Mesothelial cell of epicardium (in vitro differentiated cells): Measurements from ENCODE around the gene ALDH6A1. TPM values are rescaled to one million over a fixed set of nuclear protein-coding genes. Genes with fewer than 3 reads are reported as not detected.

ENCODE experiments used
- DNase-seq, 2 experiments: peaks; one replicate each; pipeline ENCODE4 v3.0.0; 2021; ENCODE audit warnings: low spot score in 2 of 2; ENCODE audit not compliant: unreplicated experiment in 2 of 2
- H3K27ac Mint-ChIP-seq: 2 replicates; pipeline ENCODE4 v1.8.0; 2021; ENCODE audit warnings: mixed read lengths
- H3K27me3 Mint-ChIP-seq: 2 replicates; pipeline ENCODE4 v1.8.0; 2021; ENCODE audit warnings: low read depth, mixed read lengths
- H3K36me3 Mint-ChIP-seq: 2 replicates; pipeline ENCODE4 v1.8.0; 2021; ENCODE audit warnings: mixed read lengths
- H3K4me1 Mint-ChIP-seq: 2 replicates; pipeline ENCODE4 v1.8.0; 2021; ENCODE audit warnings: mixed read lengths
- H3K4me3 Mint-ChIP-seq: 2 replicates; pipeline ENCODE4 v1.8.0; 2021; ENCODE audit warnings: mild to moderate bottlenecking, moderate library complexity, mixed read lengths
- H3K9me3 Mint-ChIP-seq: 2 replicates; pipeline ENCODE4 v1.8.0; 2021; ENCODE audit warnings: mixed read lengths
- total RNA-seq: library from RNA; stranded (reverse); gene quantifications from 3 replicates; pipeline ENCODE4 v1.2.1, GENCODE V29; 2021
- TF ChIP-seq, protein P1 (sequence below): fragments of 200-600 bp; sonication (generic); IDR thresholded peaks from one replicate; pipeline ENCODE4 v1.5.0; 2021; ENCODE audit warnings: antibody characterized with exemption; ENCODE audit not compliant: unreplicated experiment

ALDH6A1 gene
- total RNA-seq, 1 donor from 2014 or later, result 16.8 TPM

DNA sequence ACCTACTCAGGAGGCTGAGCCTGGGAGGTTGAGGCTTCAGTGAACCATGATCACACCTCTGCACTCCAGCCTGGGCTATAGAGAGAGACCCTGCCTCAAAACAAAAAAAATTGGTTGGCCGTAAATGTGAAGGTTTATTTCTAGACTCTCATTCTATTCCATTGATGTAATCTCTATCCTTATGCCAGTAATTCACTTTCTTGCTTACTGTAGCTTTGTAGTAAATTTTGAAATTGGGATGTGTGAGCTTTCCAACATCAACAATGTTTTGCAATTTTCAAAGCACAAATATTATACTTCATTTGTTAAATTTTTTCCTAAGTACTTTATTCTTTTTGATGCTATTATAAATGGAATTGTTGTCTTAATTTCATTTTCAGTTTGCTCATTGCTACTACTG lies 25.1 kb upstream of the ALDH6A1 start:
- Mint-ChIP-seq H3K4me3 (no peak overlapping the region), H3K36me3 (peaks cover 20% of the 10 kb centered on the region), H3K4me1 (no peaks in the 10 kb centered on the region), H3K9me3 (no peaks in the 10 kb centered on the region), H3K27me3 (no peaks in the 10 kb centered on the region), H3K27ac (no peak overlapping the region)
- no peak for DNase-seq
- TF ChIP-seq, protein P1, sequence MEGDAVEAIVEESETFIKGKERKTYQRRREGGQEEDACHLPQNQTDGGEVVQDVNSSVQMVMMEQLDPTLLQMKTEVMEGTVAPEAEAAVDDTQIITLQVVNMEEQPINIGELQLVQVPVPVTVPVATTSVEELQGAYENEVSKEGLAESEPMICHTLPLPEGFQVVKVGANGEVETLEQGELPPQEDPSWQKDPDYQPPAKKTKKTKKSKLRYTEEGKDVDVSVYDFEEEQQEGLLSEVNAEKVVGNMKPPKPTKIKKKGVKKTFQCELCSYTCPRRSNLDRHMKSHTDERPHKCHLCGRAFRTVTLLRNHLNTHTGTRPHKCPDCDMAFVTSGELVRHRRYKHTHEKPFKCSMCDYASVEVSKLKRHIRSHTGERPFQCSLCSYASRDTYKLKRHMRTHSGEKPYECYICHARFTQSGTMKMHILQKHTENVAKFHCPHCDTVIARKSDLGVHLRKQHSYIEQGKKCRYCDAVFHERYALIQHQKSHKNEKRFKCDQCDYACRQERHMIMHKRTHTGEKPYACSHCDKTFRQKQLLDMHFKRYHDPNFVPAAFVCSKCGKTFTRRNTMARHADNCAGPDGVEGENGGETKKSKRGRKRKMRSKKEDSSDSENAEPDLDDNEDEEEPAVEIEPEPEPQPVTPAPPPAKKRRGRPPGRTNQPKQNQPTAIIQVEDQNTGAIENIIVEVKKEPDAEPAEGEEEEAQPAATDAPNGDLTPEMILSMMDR, result no peak

DNA sequence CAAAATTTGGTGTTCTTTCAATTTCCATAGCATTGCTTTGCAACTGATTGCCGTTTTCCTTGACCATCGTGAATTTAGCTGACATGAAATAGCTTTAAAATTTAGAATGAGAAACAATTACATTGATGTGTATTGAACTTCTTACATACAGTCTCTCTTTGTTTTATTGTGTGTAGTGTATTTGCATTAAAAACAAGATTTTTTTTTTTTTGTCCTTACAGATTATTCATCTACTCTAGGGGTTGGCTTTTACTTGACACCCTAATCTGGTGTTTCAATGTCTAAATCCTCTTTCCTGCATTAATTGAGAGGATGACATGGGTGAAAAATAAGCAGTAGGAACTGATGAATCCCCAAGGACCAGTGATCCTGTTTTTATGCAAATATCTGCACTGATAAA lies 21.1 kb upstream of the ALDH6A1 start:
- TF ChIP-seq, protein P1, result no peak
- H3K36me3 Mint-ChIP-seq, result peaks cover 21% of the 10 kb centered on the region
- H3K4me1 Mint-ChIP-seq, result no peaks in the 10 kb centered on the region
- DNase-seq, result no peak
- no peaks in the 10 kb centered on the region for H3K27me3 Mint-ChIP-seq
- H3K9me3 Mint-ChIP-seq, result no peaks in the 10 kb centered on the region
- H3K27ac Mint-ChIP-seq, result no peak overlapping the region
- H3K4me3 Mint-ChIP-seq, result no peak overlapping the region

DNA sequence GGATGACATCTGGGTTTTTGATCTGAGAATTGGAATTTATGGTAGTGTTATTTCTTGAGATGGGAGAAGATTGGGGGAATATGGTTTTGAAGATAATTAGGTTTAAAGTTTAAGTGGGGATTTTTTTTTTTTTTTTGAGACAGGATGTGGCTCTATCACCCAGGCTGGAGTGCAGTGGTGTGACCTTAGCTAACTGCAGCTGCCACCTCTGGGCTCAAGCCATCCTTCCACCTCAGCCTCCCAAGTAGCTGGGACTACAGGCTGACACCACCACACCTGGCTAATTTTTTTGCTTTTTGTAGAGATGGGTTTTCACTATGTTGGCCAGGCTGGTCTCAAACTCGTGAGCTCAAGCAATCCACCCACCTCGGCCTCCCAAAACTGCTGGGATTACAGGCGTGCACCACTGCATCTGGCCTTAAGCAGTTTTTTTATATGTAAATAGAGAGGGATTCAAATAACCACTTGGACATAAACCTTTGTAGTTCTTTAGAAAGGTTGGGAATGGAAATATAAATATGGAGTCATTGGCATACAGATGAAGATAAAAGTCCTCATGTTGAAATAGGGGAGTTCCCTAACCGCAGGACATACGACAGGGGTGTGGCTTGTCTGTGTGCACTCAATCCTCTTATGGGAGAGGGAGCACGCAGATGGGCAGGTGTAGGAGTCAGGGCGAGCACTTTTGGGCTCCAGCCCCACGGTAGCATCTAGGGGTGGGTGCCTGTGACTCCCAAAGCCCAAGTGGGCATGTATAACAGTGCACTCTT lies 5.2 kb upstream of the ALDH6A1 start:
- H3K27me3 Mint-ChIP-seq, result no peaks in the 10 kb centered on the region
- TF ChIP-seq, protein P1, result no peak
- H3K27ac Mint-ChIP-seq, result no peak overlapping the region
- no peaks in the 10 kb centered on the region for H3K9me3 Mint-ChIP-seq
- no peak overlapping the region for H3K4me3 Mint-ChIP-seq
- no peaks in the 10 kb centered on the region for H3K36me3 Mint-ChIP-seq
- no peak for DNase-seq
- H3K4me1 Mint-ChIP-seq, result peaks cover 9% of the 10 kb centered on the region

DNA sequence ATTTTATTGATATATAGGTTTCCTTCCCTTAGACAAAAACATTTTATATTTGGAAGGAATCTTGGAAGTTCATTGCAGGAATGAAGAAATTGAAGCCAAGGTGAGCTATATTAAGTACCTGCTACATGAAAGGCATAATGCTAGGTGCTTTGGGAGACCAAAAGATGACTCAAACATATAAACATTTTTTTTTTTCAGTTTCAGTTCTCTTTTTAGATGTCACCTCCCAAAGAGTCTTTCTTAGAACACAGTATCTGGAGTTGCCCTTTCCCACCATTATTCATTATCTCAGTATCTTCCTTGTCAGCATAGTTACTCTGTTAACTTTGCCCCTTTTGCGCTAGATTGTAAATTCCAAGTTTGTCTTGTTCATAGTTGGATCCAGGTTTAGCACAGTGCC lies 1.6 kb upstream of the ALDH6A1 start:
- H3K27me3 Mint-ChIP-seq, result no peaks in the 10 kb centered on the region
- peaks cover 18% of the 10 kb centered on the region for H3K4me1 Mint-ChIP-seq
- peak overlapping the region; percentile 98 for H3K27ac Mint-ChIP-seq
- H3K4me3 Mint-ChIP-seq, result peak overlapping the region; percentile 95
- no peaks in the 10 kb centered on the region for H3K36me3 Mint-ChIP-seq
- no peak for DNase-seq
- TF ChIP-seq, protein P1, result no peak
- H3K9me3 Mint-ChIP-seq, result no peaks in the 10 kb centered on the region

DNA sequence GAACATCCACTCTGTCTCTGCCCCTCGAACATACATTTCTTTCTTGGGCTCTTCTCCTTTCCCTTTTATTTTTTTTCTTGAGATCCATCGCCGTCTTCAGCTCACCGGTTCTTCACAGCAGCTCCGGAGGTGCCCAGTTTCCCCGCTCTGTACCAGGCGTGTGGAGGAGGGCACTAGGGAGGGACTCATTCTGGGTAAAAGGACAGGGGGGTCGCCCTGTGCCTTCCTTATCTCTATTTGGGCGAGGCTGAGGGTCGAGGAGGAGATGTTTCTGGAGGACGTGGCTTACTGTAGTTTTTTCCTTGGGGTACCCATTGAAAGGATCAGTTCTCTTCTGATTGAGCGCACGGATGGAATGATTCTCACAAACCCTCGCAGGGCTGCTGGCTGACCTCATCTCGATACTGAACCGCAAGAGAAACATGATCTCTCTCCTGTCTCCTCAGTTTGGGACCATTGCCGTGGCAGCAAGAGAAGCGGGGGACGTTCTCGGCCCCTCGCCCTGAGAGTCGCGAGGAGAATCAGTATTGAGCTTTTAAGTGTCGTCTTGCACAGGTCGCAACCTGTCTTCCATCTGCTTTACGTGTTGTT lies 889 bp upstream of the ALDH6A1 start:
- H3K4me3 Mint-ChIP-seq, result peak overlapping the region; percentile 95
- TF ChIP-seq, protein P1, result no peak
- no peaks in the 10 kb centered on the region for H3K9me3 Mint-ChIP-seq
- peak overlapping the region; percentile 98 for H3K27ac Mint-ChIP-seq
- no peak for DNase-seq
- no peaks in the 10 kb centered on the region for H3K27me3 Mint-ChIP-seq
- H3K36me3 Mint-ChIP-seq, result no peaks in the 10 kb centered on the region
- H3K4me1 Mint-ChIP-seq, result peaks cover 18% of the 10 kb centered on the region
